ENCODE data around the gene CSF3R. TPM values are rescaled to one million over a fixed set of nuclear protein-coding genes. Genes with fewer than 3 reads are reported as not detected.

Gene CSF3R
- polyA plus RNA-seq, 4 donors, result 2.7 to 4.3 (median 3.2) TPM

- peak; percentile 90 to 95 (median 92) for DNase-seq (ENCODE audit: low read depth in 4 of 4, low spot score in 3 of 4)
Observed at GRCh38 chr1:36463803-36464604, 18.7 kb downstream of the CSF3R start, which contains the start of gene MRPS15. Gene MRPS15 (minus strand): TSS chr1:36464384. CDS start chr1:36464275, 109 bp downstream.

GRCh38 chr1:36463463-36463802, 19.3 kb downstream of the CSF3R start:
- DNase-seq (ENCODE audit: low read depth in 4 of 4, low spot score in 3 of 4), result no peak

GRCh38 chr1:36458910-36459309, 23.8 kb downstream of the CSF3R start:
- DNase-seq (ENCODE audit: low read depth in 4 of 4, low spot score in 3 of 4), result no peak

- no peak for DNase-seq (ENCODE audit: low read depth in 4 of 4, low spot score in 3 of 4)
Observed at GRCh38 chr1:36457691-36458090, 25.0 kb downstream of the CSF3R start.

GRCh38 chr1:36456391-36456928, 26.3 kb downstream of the CSF3R start:
- DNase-seq (ENCODE audit: low read depth in 4 of 4, low spot score in 3 of 4), result no peak

- no peak for DNase-seq (ENCODE audit: low read depth in 4 of 4, low spot score in 3 of 4)
Observed at GRCh38 chr1:36455386-36455785, 27.3 kb downstream of the CSF3R start.

- no peak for DNase-seq (ENCODE audit: low read depth in 4 of 4, low spot score in 3 of 4)
Observed at GRCh38 chr1:36453600-36454388, 28.9 kb downstream of the CSF3R start.

GRCh38 chr1:36453051-36453450, 29.7 kb downstream of the CSF3R start:
- DNase-seq (ENCODE audit: low read depth in 4 of 4, low spot score in 3 of 4), result no peak

- no peak for DNase-seq (ENCODE audit: low read depth in 4 of 4, low spot score in 3 of 4)
Observed at GRCh38 chr1:36450919-36451305, 31.8 kb downstream of the CSF3R start.

- peak; percentile 93 to 98 (median 96) for DNase-seq (ENCODE audit: low read depth in 4 of 4, low spot score in 3 of 4)
Observed at GRCh38 chr1:36450270-36450918, 32.3 kb downstream of the CSF3R start, which contains the start of gene OSCP1. Gene OSCP1 (minus strand): TSS chr1:36450451. CDS start chr1:36450369, 82 bp downstream.

GRCh38 chr1:36448530-36449056, 34.1 kb downstream of the CSF3R start:
- DNase-seq (ENCODE audit: low read depth in 4 of 4, low spot score in 3 of 4), result no peak

- DNase-seq (ENCODE audit: low read depth in 4 of 4, low spot score in 3 of 4), result no peak
Observed at GRCh38 chr1:36447450-36447849, 35.3 kb downstream of the CSF3R start.

GRCh38 chr1:36446746-36447145, 36.0 kb downstream of the CSF3R start:
- DNase-seq (ENCODE audit: low read depth in 4 of 4, low spot score in 3 of 4), result no peak

GRCh38 chr1:36446271-36446670, 36.4 kb downstream of the CSF3R start:
- no peak for DNase-seq (ENCODE audit: low read depth in 4 of 4, low spot score in 3 of 4)

- DNase-seq (ENCODE audit: low read depth in 4 of 4, low spot score in 3 of 4), result no peak
Observed at GRCh38 chr1:36443297-36443696, 39.4 kb downstream of the CSF3R start.

- no peak for DNase-seq (ENCODE audit: low read depth in 4 of 4, low spot score in 3 of 4)
Observed at GRCh38 chr1:36442337-36442736, 40.4 kb downstream of the CSF3R start.

GRCh38 chr1:36440646-36441045, 42.1 kb downstream of the CSF3R start:
- DNase-seq (ENCODE audit: low read depth in 4 of 4, low spot score in 3 of 4), result no peak

GRCh38 chr1:36440044-36440443, 42.7 kb downstream of the CSF3R start:
- no peak for DNase-seq (ENCODE audit: low read depth in 4 of 4, low spot score in 3 of 4)

- no peak for DNase-seq (ENCODE audit: low read depth in 4 of 4, low spot score in 3 of 4)
Observed at GRCh38 chr1:36438715-36439114, 44.0 kb downstream of the CSF3R start.

- DNase-seq (ENCODE audit: low read depth in 4 of 4, low spot score in 3 of 4), result no peak
Observed at GRCh38 chr1:36436821-36437220, 45.9 kb downstream of the CSF3R start.

- no peak for DNase-seq (ENCODE audit: low read depth in 4 of 4, low spot score in 3 of 4)
Observed at GRCh38 chr1:36433102-36433501, 49.6 kb downstream of the CSF3R start.
